ENCODE data around the gene MCU. TPM values are rescaled to one million over a fixed set of nuclear protein-coding genes. Genes with fewer than 3 reads are reported as not detected.
"Not testable (repeated sequence)": the region's sequence is repeated elsewhere in the genome, so short reads cannot be mapped to it uniquely, and the experiment has no call there.

MCU gene
- total RNA-seq, 1 donor, result 42.7 TPM

- no peak for DNase-seq (ENCODE audit: insufficient read length, low spot score, missing footprints)
- H3K4me1 ChIP-seq (ENCODE audit: insufficient read depth, low read length), result no peaks in the 10 kb centered on the region
Observed at GRCh38 chr10:72913287-72913686, 221.3 kb downstream of the MCU start.

GRCh38 chr10:72917201-72917600 lies 225.3 kb downstream of the MCU start:
- not testable (repeated sequence) for H3K27me3 ChIP-seq (ENCODE audit: insufficient read depth, low read length); H3K4me1 ChIP-seq (ENCODE audit: insufficient read depth, low read length); H3K4me2 ChIP-seq (ENCODE audit: insufficient read depth, low read length); H3K36me3 ChIP-seq (ENCODE audit: insufficient read depth, low read length); H4K20me1 ChIP-seq (ENCODE audit: insufficient read depth, low read length); H3K4me3 ChIP-seq (ENCODE audit: insufficient read depth, low read length); DNase-seq (ENCODE audit: insufficient read length, low spot score, missing footprints); H3K9me3 ChIP-seq (ENCODE audit: low read depth, low read length); H3K79me2 ChIP-seq (ENCODE audit: insufficient read depth, low read length); H2AFZ ChIP-seq (ENCODE audit: low read length); H3K27ac ChIP-seq (ENCODE audit: low read depth, low read length)

More at GRCh38 chr10:72913287-72913686, 221.3 kb downstream of the MCU start:
- H3K27me3 ChIP-seq (ENCODE audit: insufficient read depth, low read length), result no peaks in the 10 kb centered on the region
- H3K27ac ChIP-seq (ENCODE audit: low read depth, low read length), result no peak overlapping the region
- no peaks in the 10 kb centered on the region for H3K36me3 ChIP-seq (ENCODE audit: insufficient read depth, low read length)
- no peaks in the 10 kb centered on the region for H3K9me3 ChIP-seq (ENCODE audit: low read depth, low read length)
- no peak overlapping the region for H3K4me2 ChIP-seq (ENCODE audit: insufficient read depth, low read length)
- H2AFZ ChIP-seq (ENCODE audit: low read length), result no peak overlapping the region
- no peaks in the 10 kb centered on the region for H4K20me1 ChIP-seq (ENCODE audit: insufficient read depth, low read length)
- no peak overlapping the region for H3K4me3 ChIP-seq (ENCODE audit: insufficient read depth, low read length)
- H3K79me2 ChIP-seq (ENCODE audit: insufficient read depth, low read length), result no peaks in the 10 kb centered on the region
- TF ChIP-seq CTCF (IDR thresholded peaks at IDR 0.05; ENCODE audit: extremely low read depth, low read depth, low read length), result no peak

DNA sequence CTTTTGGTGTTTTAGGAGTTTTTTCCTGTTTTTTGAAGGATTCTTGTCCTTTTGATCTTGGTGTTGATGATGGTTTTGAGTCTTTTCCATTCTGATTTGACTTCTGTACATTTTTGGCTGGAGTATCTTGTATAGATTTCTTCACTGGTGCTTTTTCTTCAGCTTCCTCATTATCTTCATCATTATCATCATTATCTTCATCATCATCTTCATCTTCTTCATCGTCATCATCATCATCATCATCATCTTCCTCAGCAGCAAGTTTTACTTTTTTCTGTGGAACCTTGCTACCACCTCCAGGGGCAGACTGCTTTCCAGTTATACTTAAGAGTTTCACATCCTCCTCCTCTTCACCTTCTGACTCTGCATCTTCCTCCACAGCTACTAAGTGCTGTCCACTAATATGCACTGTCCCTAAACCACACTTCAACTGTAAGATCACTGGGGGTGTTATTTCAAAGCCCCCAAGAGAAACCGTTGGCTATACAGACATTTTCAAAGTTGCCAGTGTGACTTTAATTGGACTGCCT lies 225.9 kb downstream of the MCU start:
- not testable (repeated sequence) for DNase-seq (ENCODE audit: insufficient read length, low spot score, missing footprints); H3K4me2 ChIP-seq (ENCODE audit: insufficient read depth, low read length); H3K27ac ChIP-seq (ENCODE audit: low read depth, low read length); H3K4me3 ChIP-seq (ENCODE audit: insufficient read depth, low read length); H2AFZ ChIP-seq (ENCODE audit: low read length); H3K9me3 ChIP-seq (ENCODE audit: low read depth, low read length); H3K79me2 ChIP-seq (ENCODE audit: insufficient read depth, low read length); H4K20me1 ChIP-seq (ENCODE audit: insufficient read depth, low read length); H3K27me3 ChIP-seq (ENCODE audit: insufficient read depth, low read length); H3K4me1 ChIP-seq (ENCODE audit: insufficient read depth, low read length); H3K36me3 ChIP-seq (ENCODE audit: insufficient read depth, low read length)

- H3K4me1 ChIP-seq (ENCODE audit: insufficient read depth, low read length), result no peaks in the 10 kb centered on the region
- DNase-seq (ENCODE audit: insufficient read length, low spot score, missing footprints), result no peak
- TF ChIP-seq CTCF (IDR thresholded peaks at IDR 0.05; ENCODE audit: extremely low read depth, low read depth, low read length), result no peak
- H3K4me2 ChIP-seq (ENCODE audit: insufficient read depth, low read length), result no peak overlapping the region
- no peaks in the 10 kb centered on the region for H3K9me3 ChIP-seq (ENCODE audit: low read depth, low read length)
- no peak overlapping the region for H3K4me3 ChIP-seq (ENCODE audit: insufficient read depth, low read length)
- no peaks in the 10 kb centered on the region for H3K79me2 ChIP-seq (ENCODE audit: insufficient read depth, low read length)
- H3K27ac ChIP-seq (ENCODE audit: low read depth, low read length), result no peak overlapping the region
- H3K36me3 ChIP-seq (ENCODE audit: insufficient read depth, low read length), result no peaks in the 10 kb centered on the region
- H4K20me1 ChIP-seq (ENCODE audit: insufficient read depth, low read length), result no peaks in the 10 kb centered on the region
- H3K27me3 ChIP-seq (ENCODE audit: insufficient read depth, low read length), result peaks cover 3% of the 10 kb centered on the region
- H2AFZ ChIP-seq (ENCODE audit: low read length), result no peak overlapping the region
Observed at GRCh38 chr10:72918352-72918751, 226.4 kb downstream of the MCU start.

DNA sequence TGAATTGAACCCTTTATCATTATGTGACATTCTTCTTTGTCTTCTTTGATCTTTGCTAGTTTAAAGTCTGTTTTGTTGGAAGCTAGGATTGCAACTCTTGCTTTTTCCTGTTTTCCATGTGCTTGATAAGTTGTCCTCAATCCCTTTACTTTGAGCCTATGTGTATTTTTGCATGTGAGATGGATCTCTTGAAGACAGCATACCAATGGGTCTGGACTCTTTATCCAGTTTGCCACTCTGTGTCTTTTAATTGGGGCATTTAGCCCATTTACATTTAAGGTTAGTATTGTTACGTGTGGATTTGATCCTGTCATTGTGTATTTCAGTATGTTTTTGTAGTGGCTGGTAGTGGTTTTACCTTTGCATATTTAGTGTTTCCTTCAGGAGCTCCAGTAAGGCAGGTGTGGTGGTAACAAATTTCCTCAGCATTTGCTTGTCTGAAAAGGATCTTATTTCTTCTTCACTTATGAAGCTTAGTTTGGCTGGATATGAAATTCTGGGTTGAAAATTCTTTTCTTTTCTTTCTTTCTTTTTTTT lies 229.3 kb downstream of the MCU start:
- not testable (repeated sequence) for H2AFZ ChIP-seq (ENCODE audit: low read length); H3K27ac ChIP-seq (ENCODE audit: low read depth, low read length); H4K20me1 ChIP-seq (ENCODE audit: insufficient read depth, low read length); H3K4me3 ChIP-seq (ENCODE audit: insufficient read depth, low read length); H3K4me1 ChIP-seq (ENCODE audit: insufficient read depth, low read length); H3K36me3 ChIP-seq (ENCODE audit: insufficient read depth, low read length); H3K79me2 ChIP-seq (ENCODE audit: insufficient read depth, low read length); H3K27me3 ChIP-seq (ENCODE audit: insufficient read depth, low read length); H3K9me3 ChIP-seq (ENCODE audit: low read depth, low read length); DNase-seq (ENCODE audit: insufficient read length, low spot score, missing footprints); H3K4me2 ChIP-seq (ENCODE audit: insufficient read depth, low read length)

Data from osteoblast (primary cell).